Measurements from ENCODE around the gene SVOPL.

Gene SVOPL

GRCh38 chr7:138550337-138550736, 150.8 kb downstream of the SVOPL start:
- Histone ChIP-seq H3K4me3 (ENCODE audit: severe bottlenecking) (no peak overlapping the region), H3K4me1 (ENCODE audit: insufficient read depth, poor library complexity, severe bottlenecking) (no peaks in the 10 kb centered on the region), H3K36me3 (ENCODE audit: low read depth) (peaks cover 45% of the 10 kb centered on the region), H3K9me3 (ENCODE audit: severe bottlenecking) (no peaks in the 10 kb centered on the region), H3K27me3 (ENCODE audit: insufficient read depth, poor library complexity, severe bottlenecking) (no peaks in the 10 kb centered on the region), H3K27ac (ENCODE audit: poor library complexity, severe bottlenecking) (no peak overlapping the region)
- DNase-seq (ENCODE audit: low spot score) (no peak), ATAC-seq (ENCODE audit: low read depth) (no peak)
- no peak for TF ChIP-seq CTCF (IDR thresholded peaks at IDR 0.05; ENCODE audit: poor library complexity, severe bottlenecking)

- ATAC-seq (ENCODE audit: low read depth) (no peak), DNase-seq (ENCODE audit: low spot score) (no peak)
- peaks cover 36% of the 10 kb centered on the region for H3K36me3 ChIP-seq (ENCODE audit: low read depth)
- no peaks in the 10 kb centered on the region for H3K27me3 ChIP-seq (ENCODE audit: insufficient read depth, poor library complexity, severe bottlenecking)
- H3K4me3 ChIP-seq (ENCODE audit: severe bottlenecking): no peak overlapping the region
- TF ChIP-seq CTCF (IDR thresholded peaks at IDR 0.05; ENCODE audit: poor library complexity, severe bottlenecking): no peak
- H3K9me3 ChIP-seq (ENCODE audit: severe bottlenecking): no peaks in the 10 kb centered on the region
- H3K4me1 ChIP-seq (ENCODE audit: insufficient read depth, poor library complexity, severe bottlenecking): no peaks in the 10 kb centered on the region
- H3K27ac ChIP-seq (ENCODE audit: poor library complexity, severe bottlenecking): no peak overlapping the region
Measured at GRCh38 chr7:138549082-138549481, 152.1 kb downstream of the SVOPL start.

GRCh38 chr7:138546829-138547228, 154.3 kb downstream of the SVOPL start:
- ATAC-seq (ENCODE audit: low read depth): no peak
- no peak for TF ChIP-seq CTCF (IDR thresholded peaks at IDR 0.05; ENCODE audit: poor library complexity, severe bottlenecking)
- H3K36me3 ChIP-seq (ENCODE audit: low read depth): peaks cover 17% of the 10 kb centered on the region

GRCh38 chr7:138546064-138546619, 155.0 kb downstream of the SVOPL start:
- Histone ChIP-seq H3K27me3 (ENCODE audit: insufficient read depth, poor library complexity, severe bottlenecking) (no peaks in the 10 kb centered on the region), H3K27ac (ENCODE audit: poor library complexity, severe bottlenecking) (no peak overlapping the region), H3K36me3 (ENCODE audit: low read depth) (peaks cover 10% of the 10 kb centered on the region), H3K4me3 (ENCODE audit: severe bottlenecking) (no peak overlapping the region), H3K4me1 (ENCODE audit: insufficient read depth, poor library complexity, severe bottlenecking) (no peaks in the 10 kb centered on the region), H3K9me3 (ENCODE audit: severe bottlenecking) (no peaks in the 10 kb centered on the region)
- ATAC-seq (ENCODE audit: low read depth) (no peak), DNase-seq (ENCODE audit: low spot score) (no peak)
- TF ChIP-seq CTCF (IDR thresholded peaks at IDR 0.05; ENCODE audit: poor library complexity, severe bottlenecking): no peak

More at GRCh38 chr7:138546829-138547228, 154.3 kb downstream of the SVOPL start:
- no peak for DNase-seq (ENCODE audit: low spot score)
- no peak overlapping the region for H3K4me3 ChIP-seq (ENCODE audit: severe bottlenecking)
- H3K27me3 ChIP-seq (ENCODE audit: insufficient read depth, poor library complexity, severe bottlenecking): no peaks in the 10 kb centered on the region
- no peaks in the 10 kb centered on the region for H3K9me3 ChIP-seq (ENCODE audit: severe bottlenecking)
- no peak overlapping the region for H3K27ac ChIP-seq (ENCODE audit: poor library complexity, severe bottlenecking)
- H3K4me1 ChIP-seq (ENCODE audit: insufficient read depth, poor library complexity, severe bottlenecking): no peaks in the 10 kb centered on the region

GRCh38 chr7:138545123-138545522, 156.0 kb downstream of the SVOPL start:
- Histone ChIP-seq H3K4me3 (ENCODE audit: severe bottlenecking) (no peak overlapping the region), H3K27me3 (ENCODE audit: insufficient read depth, poor library complexity, severe bottlenecking) (no peaks in the 10 kb centered on the region), H3K27ac (ENCODE audit: poor library complexity, severe bottlenecking) (no peak overlapping the region), H3K36me3 (ENCODE audit: low read depth) (peaks cover 5% of the 10 kb centered on the region; the same call in 1 of the 2 replicates), H3K4me1 (ENCODE audit: insufficient read depth, poor library complexity, severe bottlenecking) (no peaks in the 10 kb centered on the region), H3K9me3 (ENCODE audit: severe bottlenecking) (no peaks in the 10 kb centered on the region)
- no peak for DNase-seq (ENCODE audit: low spot score)
- TF ChIP-seq CTCF (IDR thresholded peaks at IDR 0.05; ENCODE audit: poor library complexity, severe bottlenecking): no peak
- no peak for ATAC-seq (ENCODE audit: low read depth)

Measured in RWPE2 (cell line).